HepG2 (cell line): ENCODE results near the gene CMTM4. TPM values are rescaled to one million over a fixed set of nuclear protein-coding genes. Genes with fewer than 3 reads are reported as not detected.

Experiments used
- ATAC-seq: fragments of 200-7000 bp; cut with Tn5 transposase; 3 replicates; pipeline ENCODE4 v1.9.1; 2020; ENCODE audit warnings: mild to moderate bottlenecking, moderate library complexity
- BruUV-seq: library from RNA; stranded (reverse); fragments of 400-500 nt; replicated peaks from 2 replicates; lab custom pipeline; 2021; lab: Mats Ljungman, UMichigan
- CTCF ChIA-PET: fragments of 300-600 bp; formaldehyde crosslinking; extraction: SDS; loops from one replicate; lab custom pipeline; 2021; ENCODE audit warnings: low total read pairs, inconsistent platforms, low intra/inter-chr PET ratio; lab: Yijun Ruan, JAX
- POLR2A ChIA-PET: fragments of 350-600 bp; sonication (Branson Sonifier 250); formaldehyde crosslinking; loops from one replicate; lab custom pipeline; 2020; ENCODE audit warnings: antibody characterized with exemption, inconsistent platforms; lab: Yijun Ruan, JAX
- DNase-seq: peaks from one replicate; pipeline ENCODE4 v3.0.0-alpha.2; 2015; ENCODE audit warnings: low spot score
- FAIRE-seq: peaks from 3 replicates; lab custom pipeline; 2011; peaks lifted over from hg19 to GRCh38; lab: Jason Lieb, UNC
- H2AFZ ChIP-seq: one replicate; pipeline ENCODE4 v1.6.1; 2011; ENCODE audit warnings: low read length, inconsistent platforms
- H3K27ac ChIP-seq: fragments of 300-600 bp; 3 replicates; pipeline ENCODE4 v1.8.0; 2011; ENCODE audit warnings: mixed run types, mild to moderate bottlenecking, mixed read lengths, low read length, inconsistent platforms; ENCODE audit not compliant: insufficient read depth; ENCODE audit errors: extremely low read length
- H3K27me3 ChIP-seq, 2 experiments: fragments of 200-600 bp in 1 of 2; 2 replicates in 1 of 2; 3 replicates in 1 of 2; pipeline versions ENCODE4 v1.6.0 to v1.8.0; 2011; ENCODE audit warnings: low read length in 2 of 2, mild to moderate bottlenecking in 2 of 2, moderate library complexity in 2 of 2, inconsistent platforms in 1 of 2; ENCODE audit not compliant: insufficient read depth in 2 of 2, control insufficient read depth in 1 of 2
- H3K36me3 ChIP-seq, 2 experiments: fragments of 200-600 bp in 1 of 2; replicated peaks in 1 of 2; 2 replicates in 1 of 2; 3 replicates in 1 of 2; pipeline versions ENCODE4 v1.5.1 to v1.8.0; 2011; ENCODE audit warnings: low read length in 2 of 2, inconsistent platforms in 1 of 2; ENCODE audit not compliant: insufficient read depth in 2 of 2, control insufficient read depth in 1 of 2
- H3K4me1 ChIP-seq: 2 replicates; pipeline ENCODE4 v1.5.1; 2012; ENCODE audit warnings: low read length, inconsistent platforms; ENCODE audit not compliant: insufficient read depth
- H3K4me2 ChIP-seq: 2 replicates; pipeline ENCODE4 v1.6.0; 2011; ENCODE audit warnings: low read depth, low read length, inconsistent platforms
- H3K4me3 ChIP-seq, 3 experiments: fragments of 200-600 bp in 1 of 3; sonication (generic), shearing (Covaris generic) in 1 of 3; replicated peaks in 1 of 3; 2 replicates each; pipeline ENCODE4 v1.5.1; 2011 to 2016; ENCODE audit warnings: low read length in 3 of 3, inconsistent platforms in 2 of 3, low read depth in 2 of 3, mild to moderate bottlenecking in 2 of 3, control low read depth in 1 of 3, mixed read lengths in 1 of 3; ENCODE audit not compliant: insufficient read depth in 1 of 3
- H3K79me2 ChIP-seq: one replicate; pipeline ENCODE4 v1.6.1; 2011; ENCODE audit warnings: low read length, inconsistent platforms; ENCODE audit not compliant: insufficient read depth
- H3K9ac ChIP-seq: 2 replicates; pipeline ENCODE4 v1.6.0; 2011; ENCODE audit warnings: mild to moderate bottlenecking, low read depth, low read length, inconsistent platforms; ENCODE audit not compliant: insufficient read depth
- H3K9me3 ChIP-seq: 2 replicates; pipeline ENCODE4 v1.5.1; 2012; ENCODE audit warnings: mild to moderate bottlenecking, low read length
- H4K20me1 ChIP-seq: 2 replicates; pipeline ENCODE4 v1.6.0; 2011; ENCODE audit warnings: inconsistent platforms, mild to moderate bottlenecking, low read length, moderate library complexity; ENCODE audit not compliant: insufficient read depth
- ATF7-NPFF ChIP-seq: sonication (generic); formaldehyde crosslinking; IDR thresholded peaks from 2 replicates; pipeline ENCODE4 v1.8.1; 2023; ENCODE audit warnings: mild to moderate bottlenecking, low read depth, missing genetic modification reagents, moderate library complexity
- HDAC1 ChIP-seq: sonication (generic); formaldehyde crosslinking; IDR thresholded peaks from 2 replicates; pipeline ENCODE4 v1.5.1; 2020; ENCODE audit warnings: mild to moderate bottlenecking, missing genetic modification reagents
- MAF1 ChIP-seq: sonication (generic); formaldehyde crosslinking; IDR thresholded peaks from 2 replicates; pipeline ENCODE4 v1.5.0; 2020; ENCODE audit warnings: missing genetic modification reagents, borderline replicate concordance
- MAFF ChIP-seq: IDR thresholded peaks from 2 replicates; pipeline ENCODE4 v1.6.1; 2011; ENCODE audit warnings: low read depth, low read length, improper control_type of control experiment
- MAFK ChIP-seq, 2 experiments: IDR thresholded peaks in 1 of 2; conservative IDR thresholded peaks in 1 of 2; 2 replicates each; pipeline ENCODE4 v1.6.1; 2011; ENCODE audit warnings: improper control_type of control experiment in 2 of 2, low read length in 2 of 2
- SP1 ChIP-seq, 2 experiments: fragments of 450-650 bp in 1 of 2; sonication (generic) in 1 of 2; formaldehyde crosslinking in 1 of 2; IDR thresholded peaks; 2 replicates each; pipeline versions ENCODE4 v1.4.0 to v1.6.1; 2016 to 2020; ENCODE audit warnings: missing genetic modification reagents in 1 of 2
- ZNF496 ChIP-seq: sonication (generic); formaldehyde crosslinking; IDR thresholded peaks from 2 replicates; pipeline ENCODE4 v1.8.1; 2023; ENCODE audit warnings: mild to moderate bottlenecking, moderate library complexity, missing genetic modification reagents; ENCODE audit not compliant: insufficient replicate concordance
- WGBS: methylation state at CpG from one replicate; pipeline ENCODE4 v1.1.6; 2017; ENCODE audit warnings: low lambda C conversion rate; 5-methylcytosine and 5-hydroxymethylcytosine counted together
- in situ Hi-C: cut with HindIII; loops from 2 replicates; pipeline ENCODE4 v1.10.0; 2017; ENCODE audit warnings: low pct_unique_long_range_greater_than_20kb; ENCODE audit not compliant: extremely low pct_ligation_motif_present
- intact Hi-C: fragments of 100-400 bp; cut with micrococcal nuclease; formaldehyde crosslinking; loops from one replicate; pipeline ENCODE4 v1.10.0; 2022; ENCODE audit not compliant: unreplicated experiment
- polyA plus RNA-seq, 8 experiments: library from polyadenylated mRNA; depleted of rRNA in 3 of 8; stranded (reverse) in 7 of 8; unstranded in 1 of 8; fragments of >200 nt; fragmentation: Illumina TruSeq in 4 of 8; extraction: Trizol in 4 of 8; gene quantifications; 2 replicates each; pipeline versions ENCODE4 v1.2.1 to v1.2.3, GENCODE V29; 2011 to 2016; ENCODE audit warnings: low read depth in 4 of 8, missing spikeins in 1 of 8, mixed read lengths in 1 of 8; ENCODE audit not compliant: insufficient read depth in 1 of 8
- total RNA-seq, 5 experiments: library from RNA; depleted of rRNA; stranded (reverse); fragments of >200 nt; fragmentation: Illumina TruSeq; extraction: Trizol; gene quantifications; 2 replicates each; pipeline ENCODE4 v1.2.3, GENCODE V29; 2016; ENCODE audit warnings: low read depth in 1 of 5

Gene CMTM4
- total and polyA plus RNA-seq, 2 of the 13 experiments (the other 11 are each of a cell fraction or from before 2014, with no cell fraction given), result 32.0 to 36.3 TPM

DNA sequence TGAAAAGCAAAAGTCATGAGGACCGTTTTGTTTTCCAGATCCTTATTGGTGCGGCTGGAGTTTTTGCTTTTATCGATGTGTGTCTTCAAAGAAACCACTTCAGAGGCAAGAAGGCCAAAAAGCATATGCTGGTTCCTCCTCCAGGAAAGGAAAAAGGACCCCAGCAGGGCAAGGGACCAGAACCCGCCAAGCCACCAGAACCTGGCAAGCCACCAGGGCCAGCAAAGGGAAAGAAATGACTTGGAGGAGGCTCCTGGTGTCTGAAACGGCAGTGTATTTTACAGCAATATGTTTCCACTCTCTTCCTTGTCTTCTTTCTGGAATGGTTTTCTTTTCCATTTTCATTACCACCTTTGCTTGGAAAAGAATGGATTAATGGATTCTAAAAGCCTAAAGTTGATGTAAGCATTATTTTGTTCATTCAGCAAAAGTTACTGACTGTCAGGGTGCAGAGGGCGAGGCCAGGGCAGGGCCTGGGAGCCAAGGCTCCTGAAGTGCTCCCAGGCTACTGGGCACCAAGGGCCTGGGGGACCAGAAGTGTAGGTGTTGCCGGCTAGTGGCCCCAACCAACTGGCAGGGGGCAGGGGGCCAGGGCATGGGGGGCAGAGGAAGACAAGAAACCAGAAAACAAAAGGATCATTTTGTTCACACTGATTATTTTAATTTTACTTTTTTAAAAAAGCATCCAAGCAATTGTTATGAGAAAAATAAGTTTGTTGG, 108.5 kb downstream of the CMTM4 start:
- H3K9me3 ChIP-seq, result no peaks in the 10 kb centered on the region
- H2AFZ ChIP-seq, result no peak overlapping the region
- in situ Hi-C loops, result loop anchor here (5.0 kb wide), 1 partner anchor 181 kb away; no protein-coding TSS in a partner anchor
- no peaks in the 10 kb centered on the region for H4K20me1 ChIP-seq
- H3K4me1 ChIP-seq, result peaks cover 14% of the 10 kb centered on the region; the same call in 1 of the 2 replicates
- ChIA-PET POLR2A (interaction anchor here (1.6 kb wide), 1 partner anchor 16 kb away, joined by 4 read pairs; the partner anchor contains the start of gene CMTM3), CTCF (no interaction called here)
- 46% methylated on average over 7 of the region's 7 CpGs for WGBS
- no peak for TF ChIP-seq ATF7-NPFF (CRISPR knock-in tag)
- TF ChIP-seq MAFF, result peak; percentile 44; the same call in 1 of the 2 replicates
- no peak for TF ChIP-seq HDAC1
- no peak for TF ChIP-seq MAF1 (CRISPR knock-in tag)
- peak; percentile 24 to 44; a peak in 3 of 4 replicates for TF ChIP-seq MAFK (conservative IDR thresholded peaks at IDR 0.05 in 1 of 2, IDR thresholded peaks at IDR 0.05 in 1 of 2; ENCODE audit: low read length in 2 of 2)
- no peak for TF ChIP-seq SP1 (IDR thresholded peaks at IDR 0.05)
- TF ChIP-seq SP1 (CRISPR knock-in tag; IDR thresholded peaks at IDR 0.05), result no peak
- TF ChIP-seq ZNF496 (CRISPR knock-in tag), result no peak
- DNase-seq (no peak), FAIRE-seq (no peak), ATAC-seq (no peak)
- no peaks in the 10 kb centered on the region for H3K36me3 ChIP-seq
- H3K4me2 ChIP-seq, result no peak overlapping the region
- H3K4me3 ChIP-seq, result no peak overlapping the region
- intact Hi-C loops, result loop anchor here (2.0 to 5.0 kb wide), 2 partner anchors 109 to 181 kb away; no protein-coding TSS in a partner anchor
- H3K9ac ChIP-seq, result no peak overlapping the region
- BruUV-seq, result no TSS peak
- no peak overlapping the region for H3K27ac ChIP-seq
- H3K79me2 ChIP-seq, result no peaks in the 10 kb centered on the region
- H3K27me3 ChIP-seq, result peaks cover 3 to 28% of the 10 kb centered on the region in 2 experiments; a peak in 3 of 5 replicates
